ENCODE data around the gene NLE1.
A peak's percentile ranks its signal among the peaks of the same experiment; 100 is the strongest.
"Not testable (repeated sequence)": the region's sequence is repeated elsewhere in the genome, so short reads cannot be mapped to it uniquely, and the experiment has no call there.

The NLE1 gene

DNA sequence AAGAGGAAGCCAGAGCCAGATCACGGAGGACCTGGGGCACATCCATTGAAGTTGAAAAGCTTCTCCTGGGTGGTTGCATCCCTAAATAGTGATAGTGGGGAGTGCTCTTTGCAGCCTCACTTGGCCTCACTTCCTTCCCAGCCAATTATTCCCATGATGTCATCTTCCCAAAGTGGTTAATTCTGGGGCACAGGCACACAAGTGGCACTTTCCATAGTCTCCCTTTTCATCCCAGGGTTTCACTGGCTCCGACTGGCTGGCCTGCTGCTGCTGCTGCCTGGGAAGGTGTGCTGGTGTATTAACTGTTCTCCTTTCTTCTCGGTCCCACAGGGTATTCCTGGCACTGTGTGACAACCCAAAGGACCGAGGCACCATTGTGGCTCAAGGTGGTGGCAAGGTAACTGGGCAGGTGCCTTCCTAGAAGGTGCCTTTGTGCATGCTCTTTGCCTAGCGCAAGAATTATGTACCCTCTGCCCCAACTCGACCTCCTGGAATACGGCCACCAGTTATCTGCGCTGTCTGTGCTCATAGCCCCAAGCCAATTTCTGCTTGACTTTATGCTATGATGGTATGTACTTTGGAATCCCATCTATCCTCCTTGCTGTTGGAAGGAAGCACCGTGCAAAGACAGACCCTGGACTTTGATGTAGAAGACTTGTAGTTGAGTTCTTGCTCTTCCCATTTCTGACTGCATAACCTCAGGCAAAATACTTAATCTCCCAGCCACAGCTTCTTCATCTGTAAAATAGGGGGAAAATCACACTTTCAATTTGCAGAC is 33.7 kb upstream of the NLE1 start:
- Histone ChIP-seq H2AFZ (ENCODE audit: low read length, unreplicated experiment) (no peak overlapping the region), H3K36me3 (ENCODE audit: insufficient read depth, low read length) (no peaks in the 10 kb centered on the region), H3K27ac (ENCODE audit: low read depth, low read length) (no peak overlapping the region), H3K27me3 (ENCODE audit: insufficient read depth, low read length) (no peaks in the 10 kb centered on the region), H3K79me2 (ENCODE audit: control insufficient read depth, insufficient read depth, low read length, unreplicated experiment) (no peaks in the 10 kb centered on the region), H3K4me1 (ENCODE audit: control insufficient read depth, insufficient read depth, low read length, unreplicated experiment) (peaks cover 5% of the 10 kb centered on the region), H3K4me3 (ENCODE audit: low read depth, low read length) (no peak overlapping the region)

GRCh38 chr17:35174835-35175334 is 32.8 kb upstream of the NLE1 start:
- Histone ChIP-seq H3K27me3 (ENCODE audit: insufficient read depth, low read length) (no peaks in the 10 kb centered on the region), H3K36me3 (ENCODE audit: insufficient read depth, low read length) (no peaks in the 10 kb centered on the region), H3K4me3 (ENCODE audit: low read depth, low read length) (no peak overlapping the region), H3K79me2 (ENCODE audit: control insufficient read depth, insufficient read depth, low read length, unreplicated experiment) (no peaks in the 10 kb centered on the region), H3K4me1 (ENCODE audit: control insufficient read depth, insufficient read depth, low read length, unreplicated experiment) (peaks cover 5% of the 10 kb centered on the region), H3K27ac (ENCODE audit: low read depth, low read length) (no peak overlapping the region), H2AFZ (ENCODE audit: low read length, unreplicated experiment) (no peak overlapping the region)

DNA sequence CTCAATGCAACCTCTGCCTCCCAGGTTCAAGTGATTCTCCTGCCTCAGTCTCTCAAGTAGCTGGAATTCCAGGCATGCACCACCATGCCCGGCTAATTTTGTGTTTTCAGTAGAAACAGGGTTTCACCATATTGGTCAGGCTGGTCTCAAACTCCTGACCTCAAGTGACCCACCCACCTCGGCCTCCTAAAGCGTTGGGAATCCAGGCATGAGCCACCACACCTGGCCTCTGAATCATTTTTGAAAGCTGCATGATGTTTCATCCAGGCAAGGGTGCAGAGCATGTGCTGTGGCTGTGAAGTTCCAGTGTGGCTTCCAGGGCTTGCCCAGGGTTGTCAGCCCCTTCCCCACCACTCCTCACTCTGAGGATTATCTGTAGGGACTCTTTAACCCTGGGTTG is 30.2 kb upstream of the NLE1 start:
- H3K4me1 ChIP-seq (ENCODE audit: control insufficient read depth, insufficient read depth, low read length, unreplicated experiment); H3K4me3 ChIP-seq (ENCODE audit: low read depth, low read length); H3K27ac ChIP-seq (ENCODE audit: low read depth, low read length); H3K27me3 ChIP-seq (ENCODE audit: insufficient read depth, low read length); H2AFZ ChIP-seq (ENCODE audit: low read length, unreplicated experiment); H3K79me2 ChIP-seq (ENCODE audit: control insufficient read depth, insufficient read depth, low read length, unreplicated experiment); H3K36me3 ChIP-seq (ENCODE audit: insufficient read depth, low read length): not testable (repeated sequence)

GRCh38 chr17:35171834-35172233 is 29.7 kb upstream of the NLE1 start:
- Histone ChIP-seq H3K4me3 (ENCODE audit: low read depth, low read length) (no peak overlapping the region), H3K27me3 (ENCODE audit: insufficient read depth, low read length) (no peaks in the 10 kb centered on the region), H3K79me2 (ENCODE audit: control insufficient read depth, insufficient read depth, low read length, unreplicated experiment) (no peaks in the 10 kb centered on the region), H3K27ac (ENCODE audit: low read depth, low read length) (no peak overlapping the region; the same call in 1 of the 2 replicates), H3K36me3 (ENCODE audit: insufficient read depth, low read length) (no peaks in the 10 kb centered on the region), H3K4me1 (ENCODE audit: control insufficient read depth, insufficient read depth, low read length, unreplicated experiment) (peaks cover 5% of the 10 kb centered on the region), H2AFZ (ENCODE audit: low read length, unreplicated experiment) (peak overlapping the region; percentile 2)

DNA sequence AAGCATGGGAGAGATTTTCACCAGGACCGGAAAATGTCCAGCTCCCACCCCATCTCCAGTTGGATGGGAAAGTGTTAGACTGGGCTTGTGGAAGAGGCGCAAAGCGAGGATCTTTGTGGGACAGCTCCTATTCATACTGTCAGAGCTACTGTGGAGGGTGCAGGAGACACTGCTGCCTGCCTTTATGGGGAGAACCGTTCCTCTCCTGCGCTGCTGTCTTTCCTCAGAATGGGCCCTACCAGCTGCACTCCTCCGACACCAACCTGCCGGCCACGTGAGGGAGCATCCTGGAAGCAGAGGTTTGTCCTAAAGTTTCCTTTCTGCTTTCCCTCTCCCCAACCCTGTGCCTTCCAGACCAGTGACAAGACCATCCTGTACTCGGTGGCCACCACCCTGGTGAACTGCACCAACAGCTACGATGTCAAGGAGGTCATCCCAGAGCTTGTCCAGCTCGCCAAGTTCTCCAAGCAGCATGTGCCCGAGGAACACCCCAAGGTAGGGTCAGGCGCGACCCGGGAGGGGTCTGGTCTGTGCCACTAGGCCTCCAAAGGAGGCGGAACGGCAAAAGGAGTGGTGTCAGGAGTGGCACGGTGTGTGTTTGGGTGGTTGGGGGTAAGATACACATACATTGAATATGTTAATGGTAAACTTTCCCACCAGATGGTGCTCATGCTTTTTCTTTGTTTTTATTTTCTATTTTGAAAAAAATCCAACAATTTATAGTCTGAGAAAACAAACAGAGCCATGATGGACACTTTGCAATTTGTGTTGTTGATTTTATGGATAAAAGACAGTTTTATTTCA is 29.1 kb upstream of the NLE1 start:
- H3K79me2 ChIP-seq (ENCODE audit: control insufficient read depth, insufficient read depth, low read length, unreplicated experiment), result no peaks in the 10 kb centered on the region
- no peak overlapping the region for H3K4me3 ChIP-seq (ENCODE audit: low read depth, low read length)
- H2AFZ ChIP-seq (ENCODE audit: low read length, unreplicated experiment), result peak overlapping the region; percentile 2
- H3K4me1 ChIP-seq (ENCODE audit: control insufficient read depth, insufficient read depth, low read length, unreplicated experiment), result peaks cover 5% of the 10 kb centered on the region
- H3K27me3 ChIP-seq (ENCODE audit: insufficient read depth, low read length), result no peaks in the 10 kb centered on the region
- no peaks in the 10 kb centered on the region for H3K36me3 ChIP-seq (ENCODE audit: insufficient read depth, low read length)
- H3K27ac ChIP-seq (ENCODE audit: low read depth, low read length), result no peak overlapping the region; the same call in 1 of the 2 replicates

- Histone ChIP-seq H3K79me2 (ENCODE audit: control insufficient read depth, insufficient read depth, low read length, unreplicated experiment) (no peaks in the 10 kb centered on the region), H3K4me3 (ENCODE audit: low read depth, low read length) (no peak overlapping the region), H2AFZ (ENCODE audit: low read length, unreplicated experiment) (no peak overlapping the region), H3K27ac (ENCODE audit: low read depth, low read length) (no peak overlapping the region), H3K27me3 (ENCODE audit: insufficient read depth, low read length) (no peaks in the 10 kb centered on the region), H3K36me3 (ENCODE audit: insufficient read depth, low read length) (no peaks in the 10 kb centered on the region), H3K4me1 (ENCODE audit: control insufficient read depth, insufficient read depth, low read length, unreplicated experiment) (peaks cover 5% of the 10 kb centered on the region)
Measured at GRCh38 chr17:35169835-35170363, 27.8 kb upstream of the NLE1 start.

GRCh38 chr17:35167666-35168065 is 25.6 kb upstream of the NLE1 start:
- peaks cover 5% of the 10 kb centered on the region for H3K4me1 ChIP-seq (ENCODE audit: control insufficient read depth, insufficient read depth, low read length, unreplicated experiment)
- H3K27me3 ChIP-seq (ENCODE audit: insufficient read depth, low read length), result no peaks in the 10 kb centered on the region
- H2AFZ ChIP-seq (ENCODE audit: low read length, unreplicated experiment), result no peak overlapping the region
- H3K79me2 ChIP-seq (ENCODE audit: control insufficient read depth, insufficient read depth, low read length, unreplicated experiment), result no peaks in the 10 kb centered on the region
- H3K27ac ChIP-seq (ENCODE audit: low read depth, low read length), result no peak overlapping the region
- H3K36me3 ChIP-seq (ENCODE audit: insufficient read depth, low read length), result no peaks in the 10 kb centered on the region
- no peak overlapping the region for H3K4me3 ChIP-seq (ENCODE audit: low read depth, low read length)

DNA sequence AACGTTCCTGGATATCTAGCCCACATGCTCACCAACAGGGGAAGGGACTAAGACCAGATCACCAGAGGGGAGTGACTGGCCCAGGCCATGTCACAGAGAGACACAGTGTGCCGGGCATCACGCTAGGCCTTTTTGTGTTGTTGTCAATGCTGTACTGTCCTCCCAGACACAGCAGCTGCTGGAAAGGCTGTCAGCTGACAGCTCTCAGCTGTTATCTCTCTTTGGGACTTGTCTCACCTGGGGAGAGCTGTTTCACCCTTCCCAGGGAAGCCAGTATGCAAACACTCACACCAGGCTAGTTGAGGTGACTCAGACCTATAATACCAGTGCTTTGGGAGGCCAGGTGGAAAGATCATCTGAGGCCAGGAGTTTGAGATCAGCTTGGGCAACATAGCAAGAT is 24.9 kb upstream of the NLE1 start:
- Histone ChIP-seq H3K27ac (ENCODE audit: low read depth, low read length) (no peak overlapping the region), H3K4me1 (ENCODE audit: control insufficient read depth, insufficient read depth, low read length, unreplicated experiment) (peaks cover 5% of the 10 kb centered on the region), H3K36me3 (ENCODE audit: insufficient read depth, low read length) (no peaks in the 10 kb centered on the region), H3K79me2 (ENCODE audit: control insufficient read depth, insufficient read depth, low read length, unreplicated experiment) (no peaks in the 10 kb centered on the region), H3K27me3 (ENCODE audit: insufficient read depth, low read length) (no peaks in the 10 kb centered on the region), H2AFZ (ENCODE audit: low read length, unreplicated experiment) (no peak overlapping the region), H3K4me3 (ENCODE audit: low read depth, low read length) (no peak overlapping the region)

DNA sequence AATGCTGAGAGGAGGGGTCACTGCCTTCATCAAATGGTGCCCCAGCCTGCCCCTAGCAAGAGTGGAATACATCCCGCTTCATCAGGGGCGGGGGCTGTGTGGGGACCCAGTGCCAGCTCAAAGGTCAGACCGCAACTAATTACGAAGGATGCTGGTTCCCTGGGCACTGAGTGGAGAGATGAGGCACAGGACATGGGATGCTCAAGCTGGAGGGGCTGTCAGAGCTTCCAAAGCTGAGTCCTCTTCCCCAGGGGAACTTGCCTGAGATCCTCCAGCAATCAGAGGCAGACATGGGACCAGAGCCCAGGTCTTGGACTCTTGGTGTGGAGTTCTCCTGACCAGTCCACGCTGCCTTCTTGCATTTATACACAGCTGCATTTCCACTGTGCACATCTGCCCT is 24.4 kb upstream of the NLE1 start:
- Histone ChIP-seq H3K79me2 (ENCODE audit: control insufficient read depth, insufficient read depth, low read length, unreplicated experiment) (no peaks in the 10 kb centered on the region), H3K27ac (ENCODE audit: low read depth, low read length) (no peak overlapping the region), H3K4me1 (ENCODE audit: control insufficient read depth, insufficient read depth, low read length, unreplicated experiment) (peaks cover 1% of the 10 kb centered on the region), H2AFZ (ENCODE audit: low read length, unreplicated experiment) (no peak overlapping the region), H3K4me3 (ENCODE audit: low read depth, low read length) (no peak overlapping the region), H3K27me3 (ENCODE audit: insufficient read depth, low read length) (0 out of 2 replicates have a peak, but pooled peaks cover 4% of the 10 kb centered on the region), H3K36me3 (ENCODE audit: insufficient read depth, low read length) (no peaks in the 10 kb centered on the region)

- H3K79me2 ChIP-seq (ENCODE audit: control insufficient read depth, insufficient read depth, low read length, unreplicated experiment), result no peaks in the 10 kb centered on the region
Measured at GRCh38 chr17:35164716-35165115, 22.6 kb upstream of the NLE1 start.

More at GRCh38 chr17:35164716-35165115, 22.6 kb upstream of the NLE1 start:
- Histone ChIP-seq H3K4me1 (ENCODE audit: control insufficient read depth, insufficient read depth, low read length, unreplicated experiment) (no peaks in the 10 kb centered on the region), H3K36me3 (ENCODE audit: insufficient read depth, low read length) (no peaks in the 10 kb centered on the region), H3K27ac (ENCODE audit: low read depth, low read length) (no peak overlapping the region), H2AFZ (ENCODE audit: low read length, unreplicated experiment) (no peak overlapping the region), H3K27me3 (ENCODE audit: insufficient read depth, low read length) (peaks cover 14% of the 10 kb centered on the region), H3K4me3 (ENCODE audit: low read depth, low read length) (no peak overlapping the region)
